RWPE2 (cell line): ENCODE data around the gene DDAH1.

Experiments used
- ATAC-seq: fragments of 200-7000 bp; cut with Tn5 transposase; 3 replicates; pipeline ENCODE4 v1.9.1; 2021; ENCODE audit warnings: low read depth
- DNase-seq: peaks from one replicate; pipeline ENCODE4 v3.0.0-alpha.2; 2020; ENCODE audit warnings: low spot score
- H3K27ac ChIP-seq: fragments of 450-650 bp; 2 replicates; pipeline ENCODE4 v1.5.1; 2017; ENCODE audit warnings: mild to moderate bottlenecking; ENCODE audit not compliant: poor library complexity, severe bottlenecking
- H3K27me3 ChIP-seq: fragments of 250-450 bp; sonication (Bioruptor Pico); 2 replicates; pipeline ENCODE4 v1.5.1; 2021; ENCODE audit warnings: mild to moderate bottlenecking, moderate library complexity; ENCODE audit not compliant: insufficient read depth, poor library complexity, severe bottlenecking
- H3K36me3 ChIP-seq: fragments of 250-450 bp; sonication (Bioruptor Pico); 2 replicates; pipeline ENCODE4 v1.5.1; 2020; ENCODE audit warnings: low read depth, mild to moderate bottlenecking, moderate library complexity
- H3K4me1 ChIP-seq: fragments of 250-450 bp; sonication (Bioruptor Pico); 2 replicates; pipeline ENCODE4 v1.5.1; 2021; ENCODE audit warnings: mild to moderate bottlenecking, moderate library complexity; ENCODE audit not compliant: insufficient read depth, poor library complexity, severe bottlenecking
- H3K4me3 ChIP-seq: fragments of 250-450 bp; sonication (Bioruptor Pico); 2 replicates; pipeline ENCODE4 v1.5.1; 2021; ENCODE audit warnings: mild to moderate bottlenecking, moderate library complexity; ENCODE audit not compliant: severe bottlenecking
- H3K9me3 ChIP-seq: fragments of 250-450 bp; sonication (Bioruptor Pico); 2 replicates; pipeline ENCODE4 v1.5.1; 2021; ENCODE audit warnings: mild to moderate bottlenecking, moderate library complexity; ENCODE audit not compliant: severe bottlenecking
- CTCF ChIP-seq: fragments of 450-650 bp; IDR thresholded peaks from one replicate; pipeline ENCODE4 v1.5.1; 2017; ENCODE audit warnings: mild to moderate bottlenecking, moderate library complexity; ENCODE audit not compliant: poor library complexity, severe bottlenecking

DDAH1 gene

GRCh38 chr1:85421179-85421578 is 43.8 kb downstream of the DDAH1 start:
- ATAC-seq, result no peak
- H3K27me3 ChIP-seq, result no peaks in the 10 kb centered on the region
- DNase-seq, result no peak

GRCh38 chr1:85420199-85420598 is 44.8 kb downstream of the DDAH1 start:
- no peak overlapping the region for H3K27ac ChIP-seq
- ATAC-seq, result no peak
- H3K27me3 ChIP-seq, result no peaks in the 10 kb centered on the region
- no peaks in the 10 kb centered on the region for H3K36me3 ChIP-seq
- TF ChIP-seq CTCF, result no peak
- H3K4me3 ChIP-seq, result no peak overlapping the region
- DNase-seq, result no peak
- no peaks in the 10 kb centered on the region for H3K9me3 ChIP-seq
- H3K4me1 ChIP-seq, result no peaks in the 10 kb centered on the region

More at GRCh38 chr1:85421179-85421578, 43.8 kb downstream of the DDAH1 start:
- Histone ChIP-seq H3K36me3 (no peaks in the 10 kb centered on the region), H3K9me3 (no peaks in the 10 kb centered on the region), H3K4me1 (no peaks in the 10 kb centered on the region), H3K27ac (no peak overlapping the region), H3K4me3 (no peak overlapping the region)
- no peak for TF ChIP-seq CTCF

- Histone ChIP-seq H3K9me3 (no peaks in the 10 kb centered on the region), H3K4me3 (no peak overlapping the region), H3K27me3 (no peaks in the 10 kb centered on the region), H3K36me3 (no peaks in the 10 kb centered on the region), H3K4me1 (no peaks in the 10 kb centered on the region), H3K27ac (no peak overlapping the region)
- no peak for TF ChIP-seq CTCF
- no peak for DNase-seq
- no peak for ATAC-seq
Measured at GRCh38 chr1:85417876-85418275, 47.1 kb downstream of the DDAH1 start.

GRCh38 chr1:85417017-85417416 is 47.9 kb downstream of the DDAH1 start:
- no peak for TF ChIP-seq CTCF
- Histone ChIP-seq H3K4me1 (no peaks in the 10 kb centered on the region), H3K27ac (no peak overlapping the region), H3K4me3 (no peak overlapping the region), H3K36me3 (no peaks in the 10 kb centered on the region), H3K27me3 (no peaks in the 10 kb centered on the region), H3K9me3 (no peaks in the 10 kb centered on the region)
- ATAC-seq (no peak), DNase-seq (no peak)

- H3K4me3 ChIP-seq, result no peak overlapping the region
- no peaks in the 10 kb centered on the region for H3K27me3 ChIP-seq
- DNase-seq (no peak), ATAC-seq (no peak)
- H3K4me1 ChIP-seq, result no peaks in the 10 kb centered on the region
- H3K36me3 ChIP-seq, result no peaks in the 10 kb centered on the region
- no peak overlapping the region for H3K27ac ChIP-seq
- no peaks in the 10 kb centered on the region for H3K9me3 ChIP-seq
- TF ChIP-seq CTCF, result no peak
Measured at GRCh38 chr1:85413169-85413568, 51.8 kb downstream of the DDAH1 start.
